Stomach smooth muscle (tissue), 2 donors: Measurements from ENCODE around the gene UBR1.
"Not testable (repeated sequence)": the region's sequence is repeated elsewhere in the genome, so short reads cannot be mapped to it uniquely, and the experiment has no call there.

ENCODE experiments used
- H3K27ac ChIP-seq: one replicate; pipeline ENCODE4 v1.7.0; 2013; ENCODE audit warnings: mild to moderate bottlenecking, low read length, inconsistent platforms
- H3K27me3 ChIP-seq, 2 donors: one replicate each; pipeline ENCODE4 v1.7.0; 2013; ENCODE audit warnings: low read length in 2 of 2; ENCODE audit not compliant: insufficient read depth in 2 of 2, control insufficient read depth in 1 of 2
- H3K36me3 ChIP-seq, 2 donors: one replicate each; pipeline ENCODE4 v1.7.0; 2013; ENCODE audit warnings: low read length in 2 of 2; ENCODE audit not compliant: control insufficient read depth in 2 of 2, insufficient read depth in 2 of 2
- H3K4me1 ChIP-seq: one replicate; pipeline ENCODE4 v1.7.0; 2013; ENCODE audit warnings: low read length; ENCODE audit not compliant: control insufficient read depth, insufficient read depth
- H3K4me3 ChIP-seq, 2 donors: one replicate each; pipeline ENCODE4 v1.7.0; 2013; ENCODE audit warnings: low read length in 2 of 2
- H3K9ac ChIP-seq, 2 donors: one replicate each; pipeline ENCODE4 v1.7.0; 2013; ENCODE audit warnings: low read length in 2 of 2, mild to moderate bottlenecking in 1 of 2
- H3K9me3 ChIP-seq, 2 donors: one replicate each; pipeline ENCODE4 v1.7.0; 2013; ENCODE audit warnings: low read length in 2 of 2; ENCODE audit not compliant: control insufficient read depth in 2 of 2
- donor health status: healthy.
- donor health status: Pancreatic carcinoma.

UBR1 gene

GRCh38 chr15:43007551-43007950 is 98.3 kb downstream of the UBR1 start:
- H3K4me3 ChIP-seq = no peak overlapping the region
- no peaks in the 10 kb centered on the region for H3K4me1 ChIP-seq
- no peak overlapping the region for H3K9ac ChIP-seq
- peaks cover 20 to 21% of the 10 kb centered on the region in 2 donors for H3K36me3 ChIP-seq
- no peaks in the 10 kb centered on the region for H3K9me3 ChIP-seq
- no peak overlapping the region for H3K27ac ChIP-seq
- H3K27me3 ChIP-seq = no peaks in the 10 kb centered on the region

GRCh38 chr15:43006991-43007390 is 98.8 kb downstream of the UBR1 start:
- no peak overlapping the region for H3K4me3 ChIP-seq
- H3K9me3 ChIP-seq = no peaks in the 10 kb centered on the region
- H3K9ac ChIP-seq = no peak overlapping the region
- no peak overlapping the region for H3K27ac ChIP-seq
- peaks cover 20 to 23% of the 10 kb centered on the region in 2 donors for H3K36me3 ChIP-seq
- no peaks in the 10 kb centered on the region for H3K27me3 ChIP-seq
- no peaks in the 10 kb centered on the region for H3K4me1 ChIP-seq

- H3K4me1 ChIP-seq, H3K4me3 ChIP-seq, H3K9me3 ChIP-seq, H3K9ac ChIP-seq, H3K27me3 ChIP-seq, H3K27ac ChIP-seq: not testable (repeated sequence)
- H3K36me3 ChIP-seq = peaks cover 19 to 20% of the 10 kb centered on the region in 2 donors
Measured at GRCh38 chr15:43004886-43005595, 100.8 kb downstream of the UBR1 start.

- Histone ChIP-seq H3K4me1 (no peaks in the 10 kb centered on the region), H3K27ac (no peak overlapping the region), H3K36me3 (peaks cover 13 to 23% of the 10 kb centered on the region in 2 donors), H3K9me3 (no peaks in the 10 kb centered on the region), H3K9ac (no peak overlapping the region), H3K4me3 (no peak overlapping the region), H3K27me3 (no peaks in the 10 kb centered on the region)
Measured at GRCh38 chr15:42999201-42999779, 106.5 kb downstream of the UBR1 start.

GRCh38 chr15:42996871-42997270 is 109.0 kb downstream of the UBR1 start:
- Histone ChIP-seq H3K9ac (no peak overlapping the region), H3K27me3 (no peaks in the 10 kb centered on the region), H3K27ac (no peak overlapping the region), H3K4me1 (no peaks in the 10 kb centered on the region), H3K36me3 (peaks cover 10 to 16% of the 10 kb centered on the region in 2 donors), H3K4me3 (no peak overlapping the region), H3K9me3 (no peaks in the 10 kb centered on the region)

GRCh38 chr15:42994546-42994945 is 111.3 kb downstream of the UBR1 start:
- no peak overlapping the region for H3K4me3 ChIP-seq
- no peaks in the 10 kb centered on the region for H3K27me3 ChIP-seq
- H3K9me3 ChIP-seq = no peaks in the 10 kb centered on the region
- no peaks in the 10 kb centered on the region for H3K4me1 ChIP-seq
- no peak overlapping the region for H3K9ac ChIP-seq
- H3K36me3 ChIP-seq = peaks cover 10 to 19% of the 10 kb centered on the region in 2 donors
- no peak overlapping the region for H3K27ac ChIP-seq

- Histone ChIP-seq H3K4me3 (no peak overlapping the region), H3K27ac (no peak overlapping the region), H3K27me3 (no peaks in the 10 kb centered on the region), H3K36me3 (peaks cover 14 to 35% of the 10 kb centered on the region in 2 donors), H3K4me1 (no peaks in the 10 kb centered on the region), H3K9ac (no peak overlapping the region), H3K9me3 (no peaks in the 10 kb centered on the region)
Measured at GRCh38 chr15:42992626-42993025, 113.2 kb downstream of the UBR1 start.

- no peak overlapping the region for H3K9ac ChIP-seq
- H3K27ac ChIP-seq = no peak overlapping the region
- peaks cover 28 to 36% of the 10 kb centered on the region in 2 donors for H3K36me3 ChIP-seq
- H3K4me3 ChIP-seq = no peak overlapping the region
- H3K4me1 ChIP-seq = no peaks in the 10 kb centered on the region
- no peaks in the 10 kb centered on the region for H3K27me3 ChIP-seq
- no peaks in the 10 kb centered on the region for H3K9me3 ChIP-seq
Measured at GRCh38 chr15:42986693-42987342, 119.0 kb downstream of the UBR1 start.

GRCh38 chr15:42984493-42985034 is 121.3 kb downstream of the UBR1 start:
- Histone ChIP-seq H3K9ac (no peak overlapping the region), H3K27ac (no peak overlapping the region), H3K9me3 (no peaks in the 10 kb centered on the region), H3K4me1 (no peaks in the 10 kb centered on the region), H3K27me3 (no peaks in the 10 kb centered on the region), H3K36me3 (peaks cover 32 to 35% of the 10 kb centered on the region in 2 donors), H3K4me3 (no peak overlapping the region)

GRCh38 chr15:42979113-42979512 is 126.7 kb downstream of the UBR1 start:
- not testable (repeated sequence) for H3K27ac ChIP-seq, H3K4me1 ChIP-seq, H3K9me3 ChIP-seq, H3K9ac ChIP-seq, H3K4me3 ChIP-seq, H3K27me3 ChIP-seq
- H3K36me3 ChIP-seq = peaks cover 29 to 34% of the 10 kb centered on the region in 2 donors
